ENCODE measurements around the gene KLHL18. TPM values are rescaled to one million over a fixed set of nuclear protein-coding genes. Genes with fewer than 3 reads are reported as not detected.

The KLHL18 gene
- total RNA-seq, 1 experiment from 2014 or later, result 35.4 TPM

DNA sequence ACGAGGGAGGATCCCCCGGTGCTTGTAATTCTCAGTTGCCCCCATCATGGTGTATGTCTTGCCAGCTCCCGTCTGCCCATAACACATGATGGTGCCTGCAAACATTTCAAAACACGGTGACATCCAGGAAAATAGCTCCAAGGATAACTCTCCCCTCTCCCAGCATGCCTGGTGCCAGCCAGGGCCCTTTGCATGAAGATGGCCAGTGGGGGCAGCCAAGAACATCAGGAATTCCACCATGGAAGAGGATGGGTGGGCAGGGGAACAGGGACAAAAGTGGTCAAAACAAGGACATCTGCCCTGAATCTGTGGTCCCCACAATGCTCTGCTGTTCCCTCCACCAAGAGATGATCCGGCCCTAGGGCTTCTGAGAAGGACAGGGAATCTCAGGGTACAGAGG is 9.2 kb upstream of the KLHL18 start:
- POLR2A ChIA-PET, result no interaction called here
- no peak for TF ChIP-seq TCF7L2 (IDR thresholded peaks at IDR 0.05; ENCODE audit: low read depth, low read length)
- TF ChIP-seq, protein P1, sequence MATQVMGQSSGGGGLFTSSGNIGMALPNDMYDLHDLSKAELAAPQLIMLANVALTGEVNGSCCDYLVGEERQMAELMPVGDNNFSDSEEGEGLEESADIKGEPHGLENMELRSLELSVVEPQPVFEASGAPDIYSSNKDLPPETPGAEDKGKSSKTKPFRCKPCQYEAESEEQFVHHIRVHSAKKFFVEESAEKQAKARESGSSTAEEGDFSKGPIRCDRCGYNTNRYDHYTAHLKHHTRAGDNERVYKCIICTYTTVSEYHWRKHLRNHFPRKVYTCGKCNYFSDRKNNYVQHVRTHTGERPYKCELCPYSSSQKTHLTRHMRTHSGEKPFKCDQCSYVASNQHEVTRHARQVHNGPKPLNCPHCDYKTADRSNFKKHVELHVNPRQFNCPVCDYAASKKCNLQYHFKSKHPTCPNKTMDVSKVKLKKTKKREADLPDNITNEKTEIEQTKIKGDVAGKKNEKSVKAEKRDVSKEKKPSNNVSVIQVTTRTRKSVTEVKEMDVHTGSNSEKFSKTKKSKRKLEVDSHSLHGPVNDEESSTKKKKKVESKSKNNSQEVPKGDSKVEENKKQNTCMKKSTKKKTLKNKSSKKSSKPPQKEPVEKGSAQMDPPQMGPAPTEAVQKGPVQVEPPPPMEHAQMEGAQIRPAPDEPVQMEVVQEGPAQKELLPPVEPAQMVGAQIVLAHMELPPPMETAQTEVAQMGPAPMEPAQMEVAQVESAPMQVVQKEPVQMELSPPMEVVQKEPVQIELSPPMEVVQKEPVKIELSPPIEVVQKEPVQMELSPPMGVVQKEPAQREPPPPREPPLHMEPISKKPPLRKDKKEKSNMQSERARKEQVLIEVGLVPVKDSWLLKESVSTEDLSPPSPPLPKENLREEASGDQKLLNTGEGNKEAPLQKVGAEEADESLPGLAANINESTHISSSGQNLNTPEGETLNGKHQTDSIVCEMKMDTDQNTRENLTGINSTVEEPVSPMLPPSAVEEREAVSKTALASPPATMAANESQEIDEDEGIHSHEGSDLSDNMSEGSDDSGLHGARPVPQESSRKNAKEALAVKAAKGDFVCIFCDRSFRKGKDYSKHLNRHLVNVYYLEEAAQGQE (IDR thresholded peaks at IDR 0.05; ENCODE audit: insufficient read depth in 1 of 2, low read depth in 2 of 2, low read length in 1 of 2), result no peak
- Histone ChIP-seq H3K4me1 (ENCODE audit: control insufficient read depth, insufficient read depth, low read length) (no peaks in the 10 kb centered on the region), H3K27ac (ENCODE audit: low read length) (no peak overlapping the region), H3K36me3 (ENCODE audit: control insufficient read depth, insufficient read depth, low read length) (no peaks in the 10 kb centered on the region), H3K4me3 (ENCODE audit: low read depth in 2 of 2, low read length in 2 of 2) (no peak overlapping the region), H3K9me3 (ENCODE audit: control insufficient read depth, insufficient read depth, low read depth, low read length) (no peaks in the 10 kb centered on the region), H3K27me3 (ENCODE audit: control insufficient read depth, insufficient read depth, low read length) (no peaks in the 10 kb centered on the region)
- DNase-seq (ENCODE audit: low read depth, low spot score) (no peak), ATAC-seq (no peak)
- in situ Hi-C loops (cut with HindIII; ENCODE audit: low pct_unique_long_range_greater_than_20kb, low sequenced_read_pairs) (no loop called here), intact Hi-C loops (cut with micrococcal nuclease; ENCODE audit: unreplicated experiment) (no loop called here)
- BruUV-seq (replicated peaks), result no TSS peak
- CTCF ChIA-PET, result no interaction called here

DNA sequence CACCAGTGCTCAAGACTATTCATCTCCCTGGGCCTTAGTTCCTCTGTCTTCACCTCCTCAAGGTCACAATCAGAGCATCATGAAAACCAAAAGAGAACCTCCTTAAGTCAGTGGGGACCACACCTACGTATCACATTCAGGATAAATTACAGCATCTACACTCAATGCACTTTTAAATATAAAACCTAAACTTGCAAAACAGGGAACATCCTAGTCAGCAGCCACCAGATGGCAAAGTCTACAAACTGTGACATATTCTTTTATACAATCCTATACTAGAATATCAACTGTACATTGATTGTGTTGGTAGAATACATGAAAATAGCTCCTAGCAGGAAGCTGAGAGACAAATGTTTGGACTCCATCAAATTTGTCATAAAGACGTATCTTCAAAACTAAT is 8.1 kb upstream of the KLHL18 start:
- ChIA-PET CTCF (no interaction called here), POLR2A (no interaction called here)
- no TSS peak for BruUV-seq (replicated peaks)
- Histone ChIP-seq H3K9me3 (ENCODE audit: control insufficient read depth, insufficient read depth, low read depth, low read length) (no peaks in the 10 kb centered on the region), H3K4me1 (ENCODE audit: control insufficient read depth, insufficient read depth, low read length) (no peaks in the 10 kb centered on the region), H3K27me3 (ENCODE audit: control insufficient read depth, insufficient read depth, low read length) (no peaks in the 10 kb centered on the region), H3K4me3 (ENCODE audit: low read depth in 2 of 2, low read length in 2 of 2) (no peak overlapping the region), H3K36me3 (ENCODE audit: control insufficient read depth, insufficient read depth, low read length) (no peaks in the 10 kb centered on the region), H3K27ac (ENCODE audit: low read length) (no peak overlapping the region)
- in situ Hi-C loops (cut with HindIII; ENCODE audit: low pct_unique_long_range_greater_than_20kb, low sequenced_read_pairs) (no loop called here), intact Hi-C loops (cut with micrococcal nuclease; ENCODE audit: unreplicated experiment) (no loop called here)
- DNase-seq (ENCODE audit: low read depth, low spot score) (no peak), ATAC-seq (no peak)
- TF ChIP-seq, protein P1 (IDR thresholded peaks at IDR 0.05; ENCODE audit: insufficient read depth in 1 of 2, low read depth in 2 of 2, low read length in 1 of 2), result no peak
- TF ChIP-seq SIN3A (IDR thresholded peaks at IDR 0.05; ENCODE audit: borderline replicate concordance, insufficient read depth, low read depth, low read length), result no peak
- TF ChIP-seq POLR2AphosphoS5 (IDR thresholded peaks at IDR 0.05; ENCODE audit: low read depth, low read length), result no peak
- TF ChIP-seq TCF7L2 (IDR thresholded peaks at IDR 0.05; ENCODE audit: low read depth, low read length), result no peak
- TF ChIP-seq, protein P2, sequence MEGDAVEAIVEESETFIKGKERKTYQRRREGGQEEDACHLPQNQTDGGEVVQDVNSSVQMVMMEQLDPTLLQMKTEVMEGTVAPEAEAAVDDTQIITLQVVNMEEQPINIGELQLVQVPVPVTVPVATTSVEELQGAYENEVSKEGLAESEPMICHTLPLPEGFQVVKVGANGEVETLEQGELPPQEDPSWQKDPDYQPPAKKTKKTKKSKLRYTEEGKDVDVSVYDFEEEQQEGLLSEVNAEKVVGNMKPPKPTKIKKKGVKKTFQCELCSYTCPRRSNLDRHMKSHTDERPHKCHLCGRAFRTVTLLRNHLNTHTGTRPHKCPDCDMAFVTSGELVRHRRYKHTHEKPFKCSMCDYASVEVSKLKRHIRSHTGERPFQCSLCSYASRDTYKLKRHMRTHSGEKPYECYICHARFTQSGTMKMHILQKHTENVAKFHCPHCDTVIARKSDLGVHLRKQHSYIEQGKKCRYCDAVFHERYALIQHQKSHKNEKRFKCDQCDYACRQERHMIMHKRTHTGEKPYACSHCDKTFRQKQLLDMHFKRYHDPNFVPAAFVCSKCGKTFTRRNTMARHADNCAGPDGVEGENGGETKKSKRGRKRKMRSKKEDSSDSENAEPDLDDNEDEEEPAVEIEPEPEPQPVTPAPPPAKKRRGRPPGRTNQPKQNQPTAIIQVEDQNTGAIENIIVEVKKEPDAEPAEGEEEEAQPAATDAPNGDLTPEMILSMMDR (IDR thresholded peaks at IDR 0.05), result no peak
